KBM-7 (cell line): ENCODE measurements around the gene LRRC8D.
"Not testable (repeated sequence)": the region's sequence is repeated elsewhere in the genome, so short reads cannot be mapped to it uniquely, and the experiment has no call there.

ENCODE experiments used
- DNase-seq: peaks from one replicate; pipeline ENCODE4 v3.0.0-alpha.2; 2015
- in situ Hi-C: fragments of 300-500 bp; cut with MboI; formaldehyde crosslinking; loops from 2 replicates; pipeline ENCODE4 v1.14.3; 2020; ENCODE audit warnings: low sequenced_read_pairs, low pct_unique_long_range_greater_than_20kb, mixed read lengths

The LRRC8D gene

DNA sequence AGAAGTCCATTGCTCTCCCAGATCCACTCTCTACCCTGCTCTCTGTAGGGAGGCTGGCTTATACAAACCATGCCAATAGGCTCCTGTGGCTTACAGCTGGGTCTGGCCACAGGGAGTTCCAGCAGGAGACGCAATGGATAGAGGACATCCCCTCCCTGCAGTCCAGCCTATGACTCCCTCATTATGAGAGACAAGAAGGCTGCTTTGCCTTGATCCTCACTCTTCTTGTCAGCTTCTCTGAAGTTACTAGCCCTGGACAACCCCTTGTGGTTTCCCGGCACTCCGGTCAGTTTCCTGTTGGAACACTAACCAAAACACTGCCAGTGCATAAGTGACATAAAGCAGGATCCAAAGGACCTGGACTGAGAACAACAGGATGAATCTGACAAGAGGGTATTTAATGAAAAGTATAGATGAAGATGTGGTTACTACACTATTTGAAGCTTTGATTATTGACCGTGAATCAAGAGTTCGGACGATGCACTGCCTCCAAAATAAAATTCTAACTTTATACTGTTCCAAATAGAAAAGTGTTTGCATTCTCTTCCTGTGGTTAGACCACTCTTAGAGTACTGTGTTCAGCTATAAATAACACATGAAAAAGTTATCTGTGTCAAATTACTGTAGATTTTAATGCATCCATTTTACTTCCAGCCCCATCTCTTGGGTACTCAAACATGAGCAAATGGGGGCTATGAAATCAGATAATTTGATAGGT, 141.4 kb downstream of the LRRC8D start:
- peak; percentile 34 for DNase-seq
- in situ Hi-C loops, result loop anchor here (25.0 kb wide), 1 partner anchor 150 kb away; the partner anchor contains the start of gene LRRC8D

DNA sequence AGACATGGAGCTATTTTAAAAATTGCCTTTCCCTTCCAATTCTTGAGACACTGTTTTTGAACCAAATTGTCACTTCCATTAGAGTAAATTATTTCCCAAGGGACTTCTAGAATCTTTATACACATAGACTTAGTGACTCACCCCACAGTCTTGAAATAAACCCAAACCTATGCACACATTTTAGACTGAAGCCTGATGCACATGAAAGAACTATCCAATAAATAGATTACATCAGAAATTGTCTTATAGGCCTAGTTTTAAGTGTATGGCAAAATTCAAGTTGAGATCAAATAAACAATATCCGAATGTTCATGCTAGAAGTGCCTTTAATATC, 141.9 kb downstream of the LRRC8D start:
- no peak for DNase-seq
- in situ Hi-C loops, result loop anchor here (25.0 kb wide), 1 partner anchor 150 kb away; the partner anchor contains the start of gene LRRC8D

DNA sequence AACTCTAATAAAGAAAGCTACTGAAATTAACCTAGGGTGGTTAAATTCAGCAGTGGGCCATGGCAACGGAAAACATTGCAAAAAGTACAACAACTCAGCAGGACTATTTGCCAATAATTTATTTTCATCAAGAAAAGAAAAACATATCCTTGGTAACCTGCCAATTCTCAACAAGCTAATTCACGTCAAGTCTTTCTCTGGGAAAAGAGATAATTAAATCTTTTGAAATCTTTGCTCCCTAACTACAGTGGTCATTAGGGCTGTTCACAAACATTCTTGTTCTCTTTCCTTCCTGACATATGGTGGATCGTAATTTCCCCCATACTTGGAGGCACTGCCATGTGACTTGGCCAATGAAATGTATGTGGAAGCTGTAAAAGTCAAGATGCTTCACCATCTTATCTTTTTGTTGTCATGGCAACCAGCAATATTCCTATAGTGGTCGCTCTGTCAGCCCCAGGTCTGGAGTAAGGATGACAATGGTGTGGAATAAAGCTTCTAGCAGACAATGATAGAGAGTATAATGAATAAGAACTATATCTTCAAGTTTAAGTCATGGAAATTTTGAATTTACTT, 144.4 kb downstream of the LRRC8D start:
- no peak for DNase-seq
- in situ Hi-C loops, result loop anchor here (25.0 kb wide), 1 partner anchor 153 kb away; the partner anchor contains the start of gene LRRC8D

DNA sequence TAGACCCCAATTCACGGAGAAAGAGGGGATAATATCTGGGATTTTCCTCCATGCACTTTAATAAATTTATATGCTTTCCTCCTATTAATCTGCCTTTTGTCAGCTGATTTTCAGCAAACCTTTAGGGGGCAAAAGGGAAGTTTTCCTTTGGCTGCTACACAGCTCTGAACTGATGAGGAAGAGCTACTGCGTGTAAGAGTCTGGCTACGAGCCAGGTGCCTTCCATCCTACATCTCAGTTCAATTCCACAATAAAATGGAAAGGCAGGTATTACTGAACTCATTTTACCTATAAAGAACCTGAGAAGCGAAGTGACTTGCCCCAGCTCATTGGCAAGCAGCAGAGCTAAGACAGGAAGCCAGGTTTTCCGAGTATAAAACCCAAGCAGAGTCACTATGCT, 145.8 kb downstream of the LRRC8D start:
- in situ Hi-C loops, result loop anchor here (25.0 kb wide), 1 partner anchor 154 kb away; the partner anchor contains the start of gene LRRC8D
- DNase-seq, result peak; percentile 46

DNA sequence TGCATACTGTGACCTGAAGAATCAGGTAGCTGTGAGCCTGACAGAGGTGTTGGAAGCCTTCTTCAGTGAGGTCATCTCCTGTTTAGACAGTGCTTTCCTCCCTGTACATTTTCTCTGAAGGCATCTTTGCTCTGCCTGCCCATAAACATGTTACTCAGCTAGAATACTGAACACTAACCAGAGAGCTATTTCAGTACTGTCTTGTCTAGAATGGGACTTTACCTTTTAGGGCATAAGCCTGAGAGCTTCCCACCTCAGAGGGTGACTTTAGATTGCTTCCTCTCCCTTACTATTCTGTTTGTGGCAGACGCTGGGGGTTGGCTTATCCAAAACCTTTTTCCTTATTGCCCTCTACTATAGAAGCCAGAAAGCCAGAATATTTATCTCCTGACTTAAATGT, 150.8 kb downstream of the LRRC8D start:
- no peak for DNase-seq
- in situ Hi-C loops, result loop anchor here (25.0 kb wide), 1 partner anchor 159 kb away; the partner anchor contains the start of gene LRRC8D

DNA sequence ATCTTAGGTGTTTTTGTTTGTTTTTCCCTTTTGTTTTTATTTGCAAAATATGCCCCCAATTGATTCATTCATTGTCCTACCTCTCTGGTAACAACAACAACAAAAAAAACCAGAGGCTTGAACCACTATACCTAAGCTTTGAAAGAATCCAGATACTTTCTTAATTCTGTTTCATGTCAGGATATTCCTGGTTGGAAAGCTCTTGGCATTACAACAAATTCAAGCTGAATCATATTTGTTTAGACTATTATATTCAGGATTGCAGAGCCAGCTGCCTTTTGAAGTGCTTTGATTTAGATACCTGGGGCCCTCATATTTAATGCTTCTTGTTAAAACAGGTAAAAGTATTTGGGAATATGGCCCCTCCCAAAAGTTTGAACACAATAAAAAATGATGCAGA, 151.2 kb downstream of the LRRC8D start:
- DNase-seq, result no peak
- in situ Hi-C loops, result loop anchor here (25.0 kb wide), 1 partner anchor 160 kb away; the partner anchor contains the start of gene LRRC8D

DNA sequence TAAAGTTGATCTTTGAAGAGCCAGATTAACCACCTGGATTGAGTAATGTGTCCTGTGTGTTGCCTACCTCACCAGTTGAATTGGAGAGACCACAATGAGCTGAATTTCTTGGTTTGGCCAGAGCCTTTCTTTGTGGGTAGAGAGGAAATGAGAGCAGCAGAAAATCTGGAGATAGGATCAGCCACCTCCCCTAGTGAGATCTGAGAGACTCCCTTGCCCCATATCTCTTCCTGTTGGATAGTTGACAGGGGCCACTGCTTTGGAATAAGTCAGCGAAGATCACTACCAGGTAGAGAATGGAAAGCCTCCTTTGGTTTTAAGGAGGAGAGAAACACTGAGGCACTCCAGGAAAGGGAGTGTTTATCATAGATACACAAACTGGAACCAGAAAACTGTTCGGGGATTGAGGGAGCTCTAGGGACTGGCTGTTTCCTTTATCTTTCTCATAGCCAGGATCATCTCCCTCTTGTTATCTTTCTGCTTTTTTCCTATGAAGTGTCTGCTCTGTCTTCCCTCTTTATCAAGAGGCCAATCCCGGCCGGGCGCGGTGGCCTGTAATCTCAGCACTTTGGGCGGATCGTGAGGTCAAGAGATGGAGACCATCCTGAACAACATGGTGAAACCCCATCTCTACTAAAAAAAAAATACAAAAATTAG, 152.8 kb downstream of the LRRC8D start:
- in situ Hi-C loops, result loop anchor here (25.0 kb wide), 1 partner anchor 161 kb away; the partner anchor contains the start of gene LRRC8D
- peak; percentile 63 for DNase-seq

DNA sequence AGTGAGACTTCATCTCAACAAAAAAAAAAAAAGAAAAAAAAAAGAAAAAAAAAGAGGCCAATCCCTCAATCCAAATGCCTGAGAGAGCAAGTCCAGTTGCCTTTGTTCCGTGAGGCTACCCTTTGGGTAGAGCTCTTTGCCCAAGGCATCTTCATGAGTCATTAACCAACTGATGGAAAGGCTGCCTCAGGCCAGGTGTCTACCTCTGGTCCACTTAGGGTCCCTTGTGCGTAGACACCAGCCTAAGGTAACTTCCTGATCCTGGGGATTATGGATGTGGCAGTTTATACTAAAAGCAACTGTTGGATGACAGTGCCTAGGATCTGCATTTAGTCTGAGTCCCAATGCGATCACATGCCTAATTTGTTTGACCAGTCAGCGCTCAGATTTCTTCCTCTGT, 153.4 kb downstream of the LRRC8D start:
- in situ Hi-C loops, result loop anchor here (25.0 kb wide), 1 partner anchor 162 kb away; the partner anchor contains the start of gene LRRC8D
- DNase-seq, result no peak

DNA sequence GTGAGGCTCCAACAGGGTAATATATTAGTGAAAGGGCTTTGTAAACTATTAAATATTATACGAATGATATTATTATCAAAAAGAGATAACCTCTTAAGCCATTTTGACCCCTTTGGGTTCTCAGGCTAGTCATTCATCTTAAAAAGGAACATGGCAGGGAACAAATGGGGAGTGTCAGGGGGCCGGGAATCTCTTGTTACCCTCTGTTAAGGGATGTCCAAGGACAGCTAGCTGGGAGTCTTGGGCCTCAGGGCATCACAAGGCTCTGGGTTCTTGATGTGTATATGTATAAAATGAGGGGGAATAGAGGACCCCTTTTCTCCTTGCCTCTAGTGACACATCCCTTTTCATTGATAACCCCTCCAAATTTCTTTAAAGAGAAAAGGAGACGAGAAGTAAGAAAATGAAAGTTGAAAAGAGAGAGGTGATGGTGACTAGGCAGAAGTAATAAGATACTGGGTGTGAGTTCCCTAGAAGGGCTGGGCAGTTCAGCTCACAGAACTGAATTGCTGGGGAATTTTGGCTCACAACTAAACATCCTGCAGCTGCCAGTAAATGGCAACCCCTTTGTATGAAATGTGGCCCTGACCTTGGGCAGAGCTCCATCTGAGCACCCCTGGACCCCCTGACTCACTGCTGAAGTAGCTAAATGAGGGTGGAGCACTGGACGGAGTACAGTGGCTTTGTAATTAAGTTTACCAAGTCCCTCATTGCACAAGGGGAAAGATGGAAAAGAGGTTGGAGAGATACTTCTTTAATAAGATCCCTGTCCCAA, 154.1 kb downstream of the LRRC8D start:
- no peak for DNase-seq
- in situ Hi-C loops, result loop anchor here (25.0 kb wide), 1 partner anchor 163 kb away; the partner anchor contains the start of gene LRRC8D

DNA sequence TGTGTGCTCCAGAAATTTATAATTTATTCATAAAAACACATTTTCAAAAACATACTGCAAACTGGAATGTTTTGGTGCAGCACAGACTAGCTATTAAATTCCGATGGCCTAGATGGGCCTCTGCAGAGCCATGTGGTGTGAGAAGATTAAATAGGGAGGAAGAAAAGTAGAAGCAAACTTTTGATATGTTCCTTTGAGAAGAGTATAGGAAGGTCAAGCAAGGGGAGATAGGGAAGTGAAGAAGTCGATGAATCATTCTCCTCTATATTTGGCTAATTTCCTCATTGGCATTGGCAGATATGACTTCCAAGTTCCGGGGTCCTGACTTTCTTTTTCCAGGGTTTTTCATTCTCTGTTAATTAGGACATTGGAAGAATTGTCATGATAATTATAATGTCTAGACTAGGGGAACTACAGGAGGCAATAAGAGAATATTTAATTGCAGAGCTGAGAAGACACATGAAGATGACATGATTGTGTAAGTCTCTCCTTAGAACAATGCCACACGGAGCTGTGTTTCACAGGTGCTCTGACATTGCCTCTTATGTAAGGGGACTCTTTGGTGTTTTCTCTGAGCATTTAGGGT, 154.8 kb downstream of the LRRC8D start:
- peak; percentile 39 for DNase-seq
- in situ Hi-C loops, result no loop called here

DNA sequence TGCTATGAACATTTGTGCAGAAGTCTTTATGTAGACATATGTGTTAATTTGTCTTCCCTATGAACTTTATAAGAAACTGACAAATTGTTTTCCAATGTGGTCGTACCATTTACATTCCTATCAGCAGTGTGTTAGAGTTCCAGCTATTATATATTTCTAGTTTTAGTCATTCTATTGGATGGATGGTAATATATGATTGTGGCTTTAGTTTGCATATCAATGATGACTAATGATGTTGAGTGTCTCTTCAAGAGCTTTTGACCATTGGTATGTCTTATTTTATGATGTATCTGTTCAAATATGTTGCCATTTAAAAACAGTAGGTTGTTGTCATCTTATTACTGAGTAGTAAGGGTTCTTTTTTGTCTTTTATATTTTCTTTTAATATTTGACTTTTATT, 157.9 kb downstream of the LRRC8D start:
- no peak for DNase-seq
- in situ Hi-C loops, result no loop called here

DNA sequence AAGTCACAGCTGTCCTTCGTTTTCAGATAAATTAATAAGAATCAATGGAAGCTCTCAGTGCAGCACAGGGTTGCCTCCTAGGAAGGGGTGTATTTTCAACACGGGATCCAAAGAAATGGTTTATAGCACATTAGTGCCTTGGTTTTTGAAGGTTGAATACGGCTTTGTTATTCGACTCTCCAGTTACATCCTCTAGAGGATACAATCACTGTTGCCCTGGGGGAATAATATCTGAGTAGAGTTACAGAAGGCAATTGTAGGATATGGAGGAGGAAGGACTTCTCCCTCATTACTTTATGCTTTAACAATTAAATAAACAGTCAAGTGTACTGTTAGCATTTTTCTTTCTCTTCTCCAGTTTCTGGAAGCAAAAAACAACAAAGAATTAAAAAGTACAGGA, 159.8 kb downstream of the LRRC8D start:
- no peak for DNase-seq
- in situ Hi-C loops, result loop anchor here (10.0 kb wide), 1 partner anchor 356 kb away; no protein-coding TSS in a partner anchor

DNA sequence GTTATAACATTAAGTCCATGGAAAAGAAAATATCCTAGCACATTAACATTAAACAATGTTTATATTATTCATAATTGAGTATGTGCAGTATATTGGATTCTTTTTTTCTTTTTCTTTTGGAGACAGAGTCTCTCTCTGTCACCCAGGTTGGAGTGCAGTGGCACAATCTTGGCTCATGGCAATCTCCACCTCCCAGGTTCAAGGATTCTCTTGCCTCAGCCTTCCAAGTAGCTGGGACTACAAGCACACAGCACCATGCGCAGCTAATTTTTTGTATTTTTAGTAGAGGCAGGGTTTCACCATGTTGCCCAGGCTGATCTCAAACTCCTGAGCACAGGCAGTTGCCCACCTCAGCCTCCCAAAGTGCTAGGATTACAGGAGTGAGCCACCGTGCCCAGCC, 162.0 kb downstream of the LRRC8D start:
- in situ Hi-C loops, result loop anchor here (10.0 kb wide), 1 partner anchor 358 kb away; no protein-coding TSS in a partner anchor
- DNase-seq, result not testable (repeated sequence)

DNA sequence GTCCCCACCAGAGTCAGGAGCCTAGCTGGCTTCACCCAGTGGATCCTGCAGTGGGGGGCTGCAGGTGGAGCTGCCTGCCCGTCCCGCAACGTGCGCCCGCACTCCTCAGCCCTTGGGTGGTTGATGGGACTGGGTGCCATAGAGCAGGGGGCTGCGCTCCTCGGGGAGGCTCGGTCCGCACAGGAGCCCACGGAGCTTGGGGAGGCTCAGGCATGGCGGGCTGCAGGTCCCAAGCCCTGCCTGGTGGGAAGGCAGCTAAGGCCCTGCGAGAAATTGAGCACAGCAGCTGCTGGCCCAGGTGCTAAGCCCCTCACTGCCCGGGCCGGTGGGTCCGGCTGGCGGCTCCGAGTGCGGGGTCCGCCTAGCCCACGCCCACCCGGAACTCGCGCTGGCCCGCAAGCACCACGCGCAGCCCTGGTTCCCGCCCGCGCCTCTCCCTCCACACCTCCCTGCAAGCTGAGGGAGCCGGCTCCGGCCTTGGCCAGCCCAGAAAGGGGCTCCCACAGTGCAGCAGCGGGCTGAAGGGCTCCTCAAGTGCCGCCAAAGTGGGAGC, 163.8 kb downstream of the LRRC8D start:
- DNase-seq, result not testable (repeated sequence)
- in situ Hi-C loops, result loop anchor here (10.0 kb wide), 1 partner anchor 360 kb away; no protein-coding TSS in a partner anchor

DNA sequence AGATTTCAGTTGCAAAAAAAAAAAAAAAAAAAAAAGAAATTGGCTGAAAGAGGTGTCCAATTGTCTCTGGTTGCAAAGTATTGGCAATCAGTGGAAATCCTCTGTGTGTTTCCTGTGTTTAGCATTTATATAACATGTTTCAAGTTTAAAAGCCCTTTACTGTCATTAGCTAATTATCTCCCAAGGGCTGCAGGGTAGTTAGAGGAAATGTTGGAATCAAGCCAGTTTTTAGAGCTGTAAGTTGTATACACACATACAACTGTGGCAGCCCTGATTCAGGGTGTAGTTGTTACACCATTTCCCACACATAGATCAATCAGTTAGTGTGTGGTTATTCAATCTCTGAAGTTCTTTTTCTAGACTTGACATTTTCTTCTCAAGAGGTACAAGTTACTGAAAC, 165.2 kb downstream of the LRRC8D start:
- in situ Hi-C loops, result loop anchor here (10.0 kb wide), 1 partner anchor 361 kb away; no protein-coding TSS in a partner anchor
- no peak for DNase-seq
